ENCODE measurements around the gene GLIS1. TPM values are rescaled to one million over a fixed set of nuclear protein-coding genes. Genes with fewer than 3 reads are reported as not detected.

GLIS1 gene
- total RNA-seq, 1 experiment from 2014 or later = 1.7 TPM

DNA sequence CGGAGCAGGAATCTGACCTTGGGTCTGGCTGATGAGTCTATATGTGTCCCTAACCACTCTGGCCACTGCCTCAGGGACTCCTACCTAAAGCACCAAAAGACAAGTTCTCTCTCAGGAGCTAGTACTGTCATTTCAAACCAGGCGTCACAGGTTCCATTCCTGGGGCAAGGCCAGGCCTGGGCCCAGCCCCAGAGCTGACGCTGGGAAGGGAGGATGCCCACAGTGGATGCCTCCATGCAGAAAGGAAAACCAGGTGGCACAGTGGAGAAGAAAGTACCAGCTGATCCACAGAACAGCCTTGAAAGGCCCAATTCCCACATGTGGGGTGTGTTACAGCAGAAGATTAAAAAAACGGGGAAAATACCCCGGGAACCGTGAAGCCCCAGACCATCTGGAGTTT, 202.4 kb downstream of the GLIS1 start:
- CTCF ChIA-PET = no interaction called here
- BruUV-seq (replicated peaks) = no TSS peak
- Histone ChIP-seq H3K27ac (ENCODE audit: low read length) (no peak overlapping the region), H3K4me2 (ENCODE audit: low read length) (no peak overlapping the region), H3K27me3 (ENCODE audit: low read length) (no peaks in the 10 kb centered on the region), H3K4me3 (ENCODE audit: low read length) (no peak overlapping the region), H3K9ac (ENCODE audit: low read length) (no peak overlapping the region), H3K9me2 (replicated peaks; ENCODE audit: low read length) (no peaks in the 10 kb centered on the region), H2AFZ (ENCODE audit: low read length) (no peak overlapping the region), H3F3A (ENCODE audit: low read length, unreplicated experiment) (no peaks in the 10 kb centered on the region), H3K4me1 (ENCODE audit: insufficient read depth, low read length) (peaks cover 2% of the 10 kb centered on the region; the same call in 1 of the 2 replicates), H3K79me2 (ENCODE audit: low read length) (no peaks in the 10 kb centered on the region), H3K36me3 (ENCODE audit: low read depth, low read length) (no peaks in the 10 kb centered on the region), H4K20me1 (ENCODE audit: low read length) (no peaks in the 10 kb centered on the region), H3K9me3 (ENCODE audit: low read length) (no peaks in the 10 kb centered on the region)
- intact Hi-C loops (cut with micrococcal nuclease) = no loop called here
- DNase-seq (no peak), ATAC-seq (no peak)
- POLR2A ChIA-PET (ENCODE audit: unreplicated experiment) = no interaction called here
- TF ChIP-seq, protein P1, sequence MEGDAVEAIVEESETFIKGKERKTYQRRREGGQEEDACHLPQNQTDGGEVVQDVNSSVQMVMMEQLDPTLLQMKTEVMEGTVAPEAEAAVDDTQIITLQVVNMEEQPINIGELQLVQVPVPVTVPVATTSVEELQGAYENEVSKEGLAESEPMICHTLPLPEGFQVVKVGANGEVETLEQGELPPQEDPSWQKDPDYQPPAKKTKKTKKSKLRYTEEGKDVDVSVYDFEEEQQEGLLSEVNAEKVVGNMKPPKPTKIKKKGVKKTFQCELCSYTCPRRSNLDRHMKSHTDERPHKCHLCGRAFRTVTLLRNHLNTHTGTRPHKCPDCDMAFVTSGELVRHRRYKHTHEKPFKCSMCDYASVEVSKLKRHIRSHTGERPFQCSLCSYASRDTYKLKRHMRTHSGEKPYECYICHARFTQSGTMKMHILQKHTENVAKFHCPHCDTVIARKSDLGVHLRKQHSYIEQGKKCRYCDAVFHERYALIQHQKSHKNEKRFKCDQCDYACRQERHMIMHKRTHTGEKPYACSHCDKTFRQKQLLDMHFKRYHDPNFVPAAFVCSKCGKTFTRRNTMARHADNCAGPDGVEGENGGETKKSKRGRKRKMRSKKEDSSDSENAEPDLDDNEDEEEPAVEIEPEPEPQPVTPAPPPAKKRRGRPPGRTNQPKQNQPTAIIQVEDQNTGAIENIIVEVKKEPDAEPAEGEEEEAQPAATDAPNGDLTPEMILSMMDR (conservative IDR thresholded peaks at IDR 0.05; ENCODE audit: low read depth, low read length) = no peak
- TF ChIP-seq EZH2 (IDR thresholded peaks at IDR 0.05; ENCODE audit: low read length, unreplicated experiment) = no peak
- no peak for TF ChIP-seq EZH2phosphoT487 (IDR thresholded peaks at IDR 0.05; ENCODE audit: borderline replicate concordance, low read length)

GRCh38 chr1:53535846-53536245, 203.1 kb downstream of the GLIS1 start:
- Histone ChIP-seq H3K4me2 (ENCODE audit: low read length) (no peak overlapping the region), H3F3A (ENCODE audit: low read length, unreplicated experiment) (no peaks in the 10 kb centered on the region), H3K27me3 (ENCODE audit: low read length) (no peaks in the 10 kb centered on the region), H3K4me1 (ENCODE audit: insufficient read depth, low read length) (no peaks in the 10 kb centered on the region), H4K20me1 (ENCODE audit: low read length) (no peaks in the 10 kb centered on the region), H2AFZ (ENCODE audit: low read length) (no peak overlapping the region), H3K4me3 (ENCODE audit: low read length) (no peak overlapping the region), H3K9ac (ENCODE audit: low read length) (no peak overlapping the region), H3K9me3 (ENCODE audit: low read length) (no peaks in the 10 kb centered on the region), H3K36me3 (ENCODE audit: low read depth, low read length) (no peaks in the 10 kb centered on the region), H3K79me2 (ENCODE audit: low read length) (no peaks in the 10 kb centered on the region), H3K27ac (ENCODE audit: low read length) (no peak overlapping the region), H3K9me2 (replicated peaks; ENCODE audit: low read length) (no peaks in the 10 kb centered on the region)
- no TSS peak for BruUV-seq (replicated peaks)
- no peak for TF ChIP-seq EZH2phosphoT487 (IDR thresholded peaks at IDR 0.05; ENCODE audit: borderline replicate concordance, low read length)
- TF ChIP-seq, protein P1 (conservative IDR thresholded peaks at IDR 0.05; ENCODE audit: low read depth, low read length) = no peak
- TF ChIP-seq EZH2 (IDR thresholded peaks at IDR 0.05; ENCODE audit: low read length, unreplicated experiment) = no peak
- CTCF ChIA-PET = no interaction called here
- intact Hi-C loops (cut with micrococcal nuclease) = no loop called here
- POLR2A ChIA-PET (ENCODE audit: unreplicated experiment) = no interaction called here
- ATAC-seq = no peak
- no peak for DNase-seq

GRCh38 chr1:53535226-53535625, 203.7 kb downstream of the GLIS1 start:
- Histone ChIP-seq H3K79me2 (ENCODE audit: low read length) (no peaks in the 10 kb centered on the region), H3K27me3 (ENCODE audit: low read length) (no peaks in the 10 kb centered on the region), H3K4me1 (ENCODE audit: insufficient read depth, low read length) (no peaks in the 10 kb centered on the region), H3K4me2 (ENCODE audit: low read length) (no peak overlapping the region), H3K4me3 (ENCODE audit: low read length) (no peak overlapping the region), H3K9me2 (replicated peaks; ENCODE audit: low read length) (no peaks in the 10 kb centered on the region), H3K36me3 (ENCODE audit: low read depth, low read length) (no peaks in the 10 kb centered on the region), H4K20me1 (ENCODE audit: low read length) (no peaks in the 10 kb centered on the region), H3K9me3 (ENCODE audit: low read length) (no peaks in the 10 kb centered on the region), H3F3A (ENCODE audit: low read length, unreplicated experiment) (no peaks in the 10 kb centered on the region), H3K9ac (ENCODE audit: low read length) (no peak overlapping the region), H3K27ac (ENCODE audit: low read length) (no peak overlapping the region), H2AFZ (ENCODE audit: low read length) (no peak overlapping the region)
- intact Hi-C loops (cut with micrococcal nuclease) = no loop called here
- TF ChIP-seq EZH2 (IDR thresholded peaks at IDR 0.05; ENCODE audit: low read length, unreplicated experiment) (no peak), EZH2phosphoT487 (IDR thresholded peaks at IDR 0.05; ENCODE audit: borderline replicate concordance, low read length) (no peak)
- TF ChIP-seq, protein P1 (conservative IDR thresholded peaks at IDR 0.05; ENCODE audit: low read depth, low read length) = no peak
- POLR2A ChIA-PET (ENCODE audit: unreplicated experiment) = interaction anchor here (0.6 kb wide), 1 partner anchor 95 kb away, joined by 3 read pairs; no protein-coding TSS in a partner anchor
- ATAC-seq = no peak
- CTCF ChIA-PET = no interaction called here
- no TSS peak for BruUV-seq (replicated peaks)
- no peak for DNase-seq
